ENCODE measurements around the gene OCA2. TPM values are rescaled to one million over a fixed set of nuclear protein-coding genes. Genes with fewer than 3 reads are reported as not detected.
"Not testable (repeated sequence)": the region's sequence is repeated elsewhere in the genome, so short reads cannot be mapped to it uniquely, and the experiment has no call there.

Gene OCA2
- total RNA-seq, 2 experiments from 2014 or later: not detected

DNA sequence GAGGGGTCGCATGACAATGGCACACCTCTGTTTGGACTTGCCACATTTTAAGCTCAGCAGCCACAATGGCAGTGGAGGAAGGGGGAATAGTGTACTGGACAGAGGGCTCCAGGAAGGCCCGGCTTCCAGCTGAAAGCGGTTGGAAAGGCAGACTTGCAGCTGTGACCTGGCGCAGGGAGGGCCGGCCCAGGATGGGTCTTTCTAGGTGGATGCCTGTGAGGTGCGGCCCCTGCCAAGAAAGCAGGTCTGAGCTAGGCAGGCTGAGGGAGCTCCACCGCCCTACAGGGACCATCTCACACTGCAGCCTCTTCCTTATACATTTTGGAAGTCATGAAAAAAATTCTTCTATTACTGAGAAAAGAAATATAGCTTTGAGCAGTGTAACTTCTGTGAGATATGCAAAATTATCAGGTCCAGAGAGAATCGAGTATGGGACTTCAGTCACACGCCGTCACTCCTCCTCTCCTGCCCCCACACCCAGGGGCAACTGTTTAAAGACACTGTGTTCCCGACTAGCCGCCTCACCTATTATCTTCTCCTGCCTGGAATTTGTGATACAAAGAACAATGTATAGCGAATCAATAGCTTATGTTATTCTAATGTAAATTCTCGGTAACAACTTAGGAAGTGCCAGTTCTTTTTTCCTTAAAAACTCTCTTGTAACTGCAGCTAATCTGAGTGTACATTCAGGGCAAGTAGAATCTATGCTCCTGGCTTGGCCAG lies 331.0 kb downstream of the OCA2 start:
- Mint-ChIP-seq H3K27me3 (no peaks in the 10 kb centered on the region), H3K4me1 (no peaks in the 10 kb centered on the region), H3K9me3 (ENCODE audit: low read depth) (peaks cover 6% of the 10 kb centered on the region), H3K36me3 (peaks cover 3% of the 10 kb centered on the region), H3K4me3 (no peak overlapping the region), H3K27ac (no peak overlapping the region)
- ATAC-seq (no peak), DNase-seq (no peak)
- CTCF ChIA-PET: no interaction called here

DNA sequence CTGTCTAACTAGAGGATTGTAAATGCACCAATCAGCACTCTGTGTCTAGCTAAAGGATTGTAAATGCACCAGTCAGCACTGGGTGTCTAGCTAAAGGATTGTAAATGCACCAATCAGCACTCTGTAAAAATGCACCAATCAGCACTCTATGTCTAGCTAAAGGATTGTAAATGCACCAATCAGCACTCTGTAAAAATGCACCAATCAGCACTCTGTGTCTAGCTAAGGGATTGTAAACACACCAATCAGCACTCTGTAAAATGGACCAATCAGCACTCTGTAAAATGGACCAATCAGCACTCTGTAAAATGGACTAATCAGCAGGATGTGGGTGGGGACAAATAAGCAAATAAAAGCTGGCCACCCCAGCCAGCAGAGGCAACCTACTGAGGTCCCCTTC lies 331.7 kb downstream of the OCA2 start:
- H3K36me3 Mint-ChIP-seq; ATAC-seq; H3K27ac Mint-ChIP-seq; H3K4me3 Mint-ChIP-seq; DNase-seq; H3K27me3 Mint-ChIP-seq; H3K4me1 Mint-ChIP-seq; CTCF ChIA-PET; H3K9me3 Mint-ChIP-seq (ENCODE audit: low read depth): not testable (repeated sequence)

DNA sequence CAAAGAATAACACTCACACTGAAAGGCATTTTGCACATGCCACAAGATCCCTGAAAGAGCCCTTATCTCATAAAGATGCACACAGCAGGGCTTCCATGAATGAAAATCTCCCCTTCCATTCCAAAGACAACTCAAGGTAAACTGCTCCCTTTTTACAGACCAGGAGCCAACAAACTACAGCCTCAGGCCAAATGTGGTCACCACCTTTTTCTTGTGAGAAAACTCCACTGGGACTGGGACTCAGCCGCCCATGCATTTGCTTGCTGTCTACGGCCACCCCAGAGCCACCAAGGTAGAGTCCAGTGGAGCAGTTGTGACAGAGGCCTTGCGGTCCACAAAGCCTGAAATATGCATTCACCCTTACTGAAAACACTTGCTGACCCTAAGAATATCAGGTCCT lies 334.8 kb downstream of the OCA2 start:
- no peaks in the 10 kb centered on the region for H3K9me3 Mint-ChIP-seq (ENCODE audit: low read depth)
- H3K27me3 Mint-ChIP-seq: no peaks in the 10 kb centered on the region
- no peak overlapping the region for H3K27ac Mint-ChIP-seq
- no peaks in the 10 kb centered on the region for H3K36me3 Mint-ChIP-seq
- H3K4me3 Mint-ChIP-seq: no peak overlapping the region
- H3K4me1 Mint-ChIP-seq: no peaks in the 10 kb centered on the region
- ATAC-seq: no peak
- no peak for DNase-seq
- CTCF ChIA-PET: no interaction called here

DNA sequence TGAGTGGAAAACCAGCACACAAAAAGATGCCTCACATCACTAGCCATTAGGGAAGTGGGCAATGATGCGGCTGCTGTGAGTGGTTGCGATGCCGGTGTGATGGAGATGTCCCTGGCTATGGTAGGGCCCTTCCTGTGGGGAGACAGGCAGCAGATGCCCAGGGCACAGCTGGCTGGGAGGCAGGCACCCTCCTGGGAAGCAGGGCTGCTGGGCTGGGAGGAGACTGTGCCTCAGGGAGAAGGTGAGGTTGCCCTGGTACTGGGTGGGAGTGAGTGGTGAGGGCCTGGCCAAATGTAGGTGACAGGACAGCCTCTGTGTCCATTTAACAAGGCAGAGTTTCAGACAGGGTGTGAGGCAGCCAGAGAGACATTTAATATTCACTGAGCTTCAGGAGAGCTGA lies 335.6 kb downstream of the OCA2 start:
- CTCF ChIA-PET: no interaction called here
- H3K9me3 Mint-ChIP-seq (ENCODE audit: low read depth): no peaks in the 10 kb centered on the region
- no peak overlapping the region for H3K4me3 Mint-ChIP-seq
- H3K27ac Mint-ChIP-seq: no peak overlapping the region
- DNase-seq (no peak), ATAC-seq (no peak)
- H3K27me3 Mint-ChIP-seq: no peaks in the 10 kb centered on the region
- no peaks in the 10 kb centered on the region for H3K4me1 Mint-ChIP-seq
- no peaks in the 10 kb centered on the region for H3K36me3 Mint-ChIP-seq

DNA sequence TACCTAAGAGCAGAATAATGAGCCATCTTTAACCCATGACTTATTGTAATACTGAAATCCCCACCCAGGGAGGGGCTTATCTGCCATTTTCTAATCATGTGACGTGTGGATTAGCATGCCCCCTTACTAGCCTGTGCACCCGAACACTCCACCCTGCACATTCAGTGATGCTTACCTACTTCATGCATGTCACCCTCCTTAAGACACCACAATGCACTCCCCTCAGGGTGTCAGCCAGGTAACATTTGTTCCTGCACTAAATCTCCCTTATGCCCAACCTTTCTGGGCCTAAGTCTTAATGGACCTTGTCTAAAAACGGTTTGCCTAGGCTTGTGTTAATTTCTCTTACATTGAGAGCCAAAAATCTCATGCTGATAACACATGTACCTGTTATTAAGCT lies 336.6 kb downstream of the OCA2 start:
- Mint-ChIP-seq H3K27ac (no peak overlapping the region), H3K27me3 (no peaks in the 10 kb centered on the region), H3K4me1 (no peaks in the 10 kb centered on the region), H3K9me3 (ENCODE audit: low read depth) (no peaks in the 10 kb centered on the region), H3K4me3 (no peak overlapping the region), H3K36me3 (no peaks in the 10 kb centered on the region)
- DNase-seq: no peak
- CTCF ChIA-PET: no interaction called here
- ATAC-seq: no peak

GRCh38 chr15:27757052-27757451 lies 342.1 kb downstream of the OCA2 start:
- DNase-seq (no peak), ATAC-seq (no peak)
- H3K4me1 Mint-ChIP-seq: no peaks in the 10 kb centered on the region
- H3K27ac Mint-ChIP-seq: no peak overlapping the region
- CTCF ChIA-PET: no interaction called here
- no peaks in the 10 kb centered on the region for H3K27me3 Mint-ChIP-seq
- H3K9me3 Mint-ChIP-seq (ENCODE audit: low read depth): no peaks in the 10 kb centered on the region
- H3K36me3 Mint-ChIP-seq: no peaks in the 10 kb centered on the region
- H3K4me3 Mint-ChIP-seq: no peak overlapping the region

GRCh38 chr15:27752691-27753090 lies 346.4 kb downstream of the OCA2 start:
- Mint-ChIP-seq H3K36me3 (no peaks in the 10 kb centered on the region), H3K4me1 (no peaks in the 10 kb centered on the region), H3K27ac (no peak overlapping the region), H3K9me3 (ENCODE audit: low read depth) (no peaks in the 10 kb centered on the region), H3K27me3 (no peaks in the 10 kb centered on the region), H3K4me3 (no peak overlapping the region)
- no peak for DNase-seq
- CTCF ChIA-PET: no interaction called here
- no peak for ATAC-seq

DNA sequence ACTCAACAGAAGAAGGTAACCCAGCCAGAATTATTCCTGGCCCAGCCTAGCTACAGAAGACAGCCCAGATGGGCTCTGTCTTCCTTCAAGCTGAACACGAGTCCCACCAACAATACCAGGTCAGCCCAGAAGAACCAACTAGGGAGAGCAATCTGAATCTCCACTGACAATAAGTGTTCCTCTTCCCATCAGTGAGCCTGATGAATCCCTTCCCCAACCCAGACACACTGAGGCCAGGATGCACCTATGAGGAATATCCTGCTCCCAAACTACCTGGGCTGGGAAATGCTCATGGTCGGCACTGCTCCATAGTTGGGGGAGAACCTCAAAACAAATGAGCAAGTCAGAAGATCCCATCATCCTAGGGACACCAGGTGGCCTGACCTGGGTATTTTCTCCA lies 351.1 kb downstream of the OCA2 start:
- DNase-seq (no peak), ATAC-seq (no peak)
- Mint-ChIP-seq H3K4me3 (no peak overlapping the region), H3K27ac (no peak overlapping the region), H3K36me3 (no peaks in the 10 kb centered on the region), H3K27me3 (no peaks in the 10 kb centered on the region), H3K4me1 (no peaks in the 10 kb centered on the region), H3K9me3 (ENCODE audit: low read depth) (peaks cover 7% of the 10 kb centered on the region)
- CTCF ChIA-PET: no interaction called here

DNA sequence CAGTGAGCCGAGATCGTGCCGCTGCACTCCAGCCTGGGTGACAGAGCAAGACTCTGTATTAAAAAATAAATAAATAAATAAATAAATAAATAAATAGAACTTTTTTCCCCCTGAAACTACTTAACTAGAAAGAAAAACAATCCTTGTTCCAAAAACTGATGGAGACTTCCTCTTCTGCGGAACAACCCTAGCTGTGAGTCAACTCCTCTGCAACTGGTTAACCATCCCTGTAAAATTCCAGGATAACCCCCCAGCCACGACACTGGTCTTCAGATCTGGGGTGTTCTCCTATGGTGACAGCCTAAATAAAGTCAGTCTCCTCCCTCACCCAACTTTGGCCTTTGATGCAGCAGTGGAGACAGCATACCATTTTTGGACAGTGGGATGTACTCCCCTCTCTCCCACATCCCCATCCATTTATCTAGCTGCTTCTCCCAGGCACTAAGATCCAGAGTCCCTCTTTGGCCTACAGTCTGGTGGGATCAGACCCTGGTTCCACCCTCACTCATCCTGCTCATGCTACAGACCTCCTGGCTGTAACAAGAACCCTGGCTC lies 352.6 kb downstream of the OCA2 start:
- H3K4me3 Mint-ChIP-seq: no peak overlapping the region
- H3K27me3 Mint-ChIP-seq: no peaks in the 10 kb centered on the region
- DNase-seq: no peak
- H3K9me3 Mint-ChIP-seq (ENCODE audit: low read depth): peaks cover 7% of the 10 kb centered on the region
- CTCF ChIA-PET: no interaction called here
- H3K4me1 Mint-ChIP-seq: no peaks in the 10 kb centered on the region
- no peaks in the 10 kb centered on the region for H3K36me3 Mint-ChIP-seq
- no peak overlapping the region for H3K27ac Mint-ChIP-seq
- ATAC-seq: no peak

- no peaks in the 10 kb centered on the region for H3K36me3 Mint-ChIP-seq
- CTCF ChIA-PET: no interaction called here
- DNase-seq (no peak), ATAC-seq (no peak)
- H3K27ac Mint-ChIP-seq: no peak overlapping the region
- no peaks in the 10 kb centered on the region for H3K27me3 Mint-ChIP-seq
- no peak overlapping the region for H3K4me3 Mint-ChIP-seq
- peaks cover 14% of the 10 kb centered on the region for H3K9me3 Mint-ChIP-seq (ENCODE audit: low read depth)
- H3K4me1 Mint-ChIP-seq: no peaks in the 10 kb centered on the region
Measured at GRCh38 chr15:27744641-27745040, 354.5 kb downstream of the OCA2 start.

GRCh38 chr15:27743638-27744037 lies 355.5 kb downstream of the OCA2 start:
- ATAC-seq: no peak
- H3K4me3 Mint-ChIP-seq: no peak overlapping the region
- no peaks in the 10 kb centered on the region for H3K4me1 Mint-ChIP-seq
- H3K9me3 Mint-ChIP-seq (ENCODE audit: low read depth): peaks cover 15% of the 10 kb centered on the region
- H3K27ac Mint-ChIP-seq: no peak overlapping the region
- DNase-seq: no peak
- H3K27me3 Mint-ChIP-seq: no peaks in the 10 kb centered on the region
- CTCF ChIA-PET: no interaction called here
- no peaks in the 10 kb centered on the region for H3K36me3 Mint-ChIP-seq

DNA sequence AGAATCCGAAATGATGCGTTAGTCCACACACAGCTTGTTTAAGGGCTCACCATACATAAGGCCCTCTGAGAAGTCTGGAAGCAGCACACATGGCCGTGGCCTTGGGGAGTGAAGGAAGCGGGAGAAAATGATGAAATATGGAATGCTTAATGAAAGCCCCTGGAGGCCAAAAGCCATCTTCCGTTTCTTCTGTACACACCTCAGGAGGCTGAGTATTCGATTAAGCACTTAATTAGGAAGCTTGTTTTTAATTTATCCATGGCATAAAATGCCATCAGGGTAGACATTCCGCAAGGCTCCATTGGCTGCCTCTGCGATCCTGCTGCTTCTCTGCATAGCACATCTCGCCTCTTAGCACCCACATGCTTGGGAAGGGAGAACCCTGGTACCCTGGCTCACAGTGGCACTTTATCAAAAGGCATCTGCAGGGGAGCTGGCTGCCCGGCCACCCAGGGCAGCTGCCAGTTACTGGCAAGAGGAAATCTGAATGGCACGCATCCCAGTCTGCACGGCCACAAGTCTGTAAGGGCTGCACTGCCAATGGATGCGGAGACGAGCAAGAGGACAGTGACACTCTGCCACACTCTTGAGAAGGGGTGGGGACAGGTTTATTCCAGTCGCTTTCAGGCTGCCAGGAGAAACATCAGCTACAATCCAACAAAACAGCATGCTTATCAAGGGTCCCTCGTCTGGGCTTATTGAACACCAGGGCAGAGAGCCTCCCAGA lies 356.2 kb downstream of the OCA2 start:
- Mint-ChIP-seq H3K9me3 (ENCODE audit: low read depth) (peaks cover 15% of the 10 kb centered on the region), H3K36me3 (no peaks in the 10 kb centered on the region), H3K27me3 (no peaks in the 10 kb centered on the region), H3K27ac (no peak overlapping the region), H3K4me3 (no peak overlapping the region), H3K4me1 (no peaks in the 10 kb centered on the region)
- ATAC-seq (no peak), DNase-seq (no peak)
- CTCF ChIA-PET: no interaction called here

GRCh38 chr15:27741226-27741860 lies 357.8 kb downstream of the OCA2 start:
- Mint-ChIP-seq H3K27me3 (no peaks in the 10 kb centered on the region), H3K9me3 (ENCODE audit: low read depth) (peaks cover 19% of the 10 kb centered on the region), H3K27ac (no peak overlapping the region), H3K36me3 (no peaks in the 10 kb centered on the region), H3K4me1 (no peaks in the 10 kb centered on the region), H3K4me3 (no peak overlapping the region)
- DNase-seq (no peak), ATAC-seq (no peak)
- CTCF ChIA-PET: no interaction called here

Data from activated CD8-positive, alpha-beta memory T cell treated with anti-CD3 and anti-CD28 coated beads, Interleukin-2, amount 10 ng/mL, durations not matched to agents 7 days and 5 days (primary cell).